ENCODE results near the gene SRGAP3. TPM values are rescaled to one million over a fixed set of nuclear protein-coding genes. Genes with fewer than 3 reads are reported as not detected.

The SRGAP3 gene
- total and polyA plus RNA-seq, 2 donors (not counting 1 experiment from before 2014, with no cell fraction given) = 0.92 to 12.4 TPM

DNA sequence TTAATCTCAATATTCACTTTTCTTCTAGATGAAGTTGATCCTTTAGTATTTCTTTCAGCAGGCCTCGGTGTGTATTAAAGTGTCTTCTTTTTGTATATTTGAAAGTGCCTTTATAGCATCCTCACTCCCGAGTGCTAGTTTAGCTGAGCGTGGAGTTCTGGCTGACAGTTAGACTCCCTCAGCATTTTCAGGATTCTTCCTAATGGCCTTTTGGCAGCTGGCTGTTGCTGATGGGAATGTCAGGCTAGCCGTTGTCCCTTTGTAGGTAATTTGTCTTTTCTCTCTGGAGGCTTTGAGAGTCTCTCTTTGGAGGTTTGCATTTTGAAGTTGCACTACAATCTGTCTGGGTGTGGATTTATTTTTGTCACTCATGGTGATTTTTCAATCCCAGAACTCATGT lies 94.4 kb downstream of the SRGAP3 start:
- Histone ChIP-seq H3K27me3 (ENCODE audit: control insufficient read depth, insufficient read depth, low read length) (no peaks in the 10 kb centered on the region), H3K4me3 (replicated peaks in 1 of 4; ENCODE audit: control extremely low read depth in 1 of 4, insufficient read depth in 1 of 4, low read depth in 3 of 4, low read length in 4 of 4) (no peak overlapping the region), H3K4me1 (ENCODE audit: control insufficient read depth, extremely low read depth, insufficient read depth, low read length) (no peaks in the 10 kb centered on the region), H3K9ac (ENCODE audit: insufficient read depth, low read length) (no peak overlapping the region), H3K9me3 (ENCODE audit: control insufficient read depth, insufficient read depth, low read depth, low read length) (no peaks in the 10 kb centered on the region), H3K4me2 (ENCODE audit: extremely low read depth, insufficient read depth, low read length) (no peak overlapping the region), H3K36me3 (ENCODE audit: control insufficient read depth, insufficient read depth, low read length) (no peaks in the 10 kb centered on the region), H3K79me2 (ENCODE audit: control insufficient read depth, insufficient read depth, low read length) (no peaks in the 10 kb centered on the region), H3K27ac (ENCODE audit: insufficient read depth, low read length) (no peak overlapping the region), H4K20me1 (ENCODE audit: control insufficient read depth, extremely low read depth, insufficient read depth, low read length) (no peaks in the 10 kb centered on the region), H2AFZ (ENCODE audit: low read length) (no peak overlapping the region)
- no peak for DNase-seq (ENCODE audit: low read depth in 2 of 2)
- TF ChIP-seq EZH2 (IDR thresholded peaks at IDR 0.05; ENCODE audit: low read length, missing control alignments) = no peak
- TF ChIP-seq, protein P1, sequence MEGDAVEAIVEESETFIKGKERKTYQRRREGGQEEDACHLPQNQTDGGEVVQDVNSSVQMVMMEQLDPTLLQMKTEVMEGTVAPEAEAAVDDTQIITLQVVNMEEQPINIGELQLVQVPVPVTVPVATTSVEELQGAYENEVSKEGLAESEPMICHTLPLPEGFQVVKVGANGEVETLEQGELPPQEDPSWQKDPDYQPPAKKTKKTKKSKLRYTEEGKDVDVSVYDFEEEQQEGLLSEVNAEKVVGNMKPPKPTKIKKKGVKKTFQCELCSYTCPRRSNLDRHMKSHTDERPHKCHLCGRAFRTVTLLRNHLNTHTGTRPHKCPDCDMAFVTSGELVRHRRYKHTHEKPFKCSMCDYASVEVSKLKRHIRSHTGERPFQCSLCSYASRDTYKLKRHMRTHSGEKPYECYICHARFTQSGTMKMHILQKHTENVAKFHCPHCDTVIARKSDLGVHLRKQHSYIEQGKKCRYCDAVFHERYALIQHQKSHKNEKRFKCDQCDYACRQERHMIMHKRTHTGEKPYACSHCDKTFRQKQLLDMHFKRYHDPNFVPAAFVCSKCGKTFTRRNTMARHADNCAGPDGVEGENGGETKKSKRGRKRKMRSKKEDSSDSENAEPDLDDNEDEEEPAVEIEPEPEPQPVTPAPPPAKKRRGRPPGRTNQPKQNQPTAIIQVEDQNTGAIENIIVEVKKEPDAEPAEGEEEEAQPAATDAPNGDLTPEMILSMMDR (conservative IDR thresholded peaks at IDR 0.05 in 1 of 2, IDR thresholded peaks at IDR 0.05 in 1 of 2; ENCODE audit: low read depth in 1 of 2, low read length in 2 of 2) = no peak

DNA sequence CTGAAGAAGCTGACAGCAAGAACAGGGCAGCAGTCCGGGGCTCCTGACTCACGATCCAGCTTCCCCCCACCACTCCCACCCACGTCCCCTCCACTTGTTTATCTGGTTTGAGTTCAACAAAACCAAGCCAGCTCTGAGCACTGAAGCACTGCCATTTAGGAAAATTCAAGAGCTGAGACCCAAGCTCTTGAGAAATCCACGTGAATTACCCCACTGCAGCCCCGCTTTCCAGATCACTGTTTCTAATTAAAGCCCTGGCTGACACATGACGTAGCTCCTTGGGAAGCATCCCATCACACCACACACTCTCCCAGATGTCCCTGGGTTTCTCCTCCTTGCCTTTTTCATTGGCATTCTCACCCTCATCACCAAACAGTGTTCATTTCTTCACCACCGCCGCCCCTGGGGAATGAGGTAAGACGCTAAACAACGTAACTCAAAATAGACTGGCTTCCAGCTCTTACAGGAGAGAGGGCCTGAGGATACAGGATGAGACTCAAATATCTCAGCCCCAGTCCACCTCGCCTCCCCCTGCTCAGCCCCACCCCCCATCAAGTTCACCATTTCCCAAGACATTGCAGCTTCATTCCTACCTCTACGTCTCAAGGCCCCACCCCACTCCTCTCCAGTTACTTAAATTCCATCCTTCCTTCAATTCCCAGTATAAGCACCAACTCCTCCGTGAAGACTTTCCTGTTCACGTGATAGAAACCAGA lies 95.4 kb downstream of the SRGAP3 start:
- no peaks in the 10 kb centered on the region for H3K9me3 ChIP-seq (ENCODE audit: control insufficient read depth, insufficient read depth, low read depth, low read length)
- no peak for TF ChIP-seq EZH2 (IDR thresholded peaks at IDR 0.05; ENCODE audit: low read length, missing control alignments)
- TF ChIP-seq, protein P1 (conservative IDR thresholded peaks at IDR 0.05 in 1 of 2, IDR thresholded peaks at IDR 0.05 in 1 of 2; ENCODE audit: low read depth in 1 of 2, low read length in 2 of 2) = no peak
- H3K4me1 ChIP-seq (ENCODE audit: control insufficient read depth, extremely low read depth, insufficient read depth, low read length) = no peaks in the 10 kb centered on the region
- no peak overlapping the region for H3K27ac ChIP-seq (ENCODE audit: insufficient read depth, low read length)
- no peak overlapping the region for H3K9ac ChIP-seq (ENCODE audit: insufficient read depth, low read length)
- no peaks in the 10 kb centered on the region for H3K79me2 ChIP-seq (ENCODE audit: control insufficient read depth, insufficient read depth, low read length)
- no peaks in the 10 kb centered on the region for H4K20me1 ChIP-seq (ENCODE audit: control insufficient read depth, extremely low read depth, insufficient read depth, low read length)
- no peak overlapping the region for H2AFZ ChIP-seq (ENCODE audit: low read length)
- H3K4me3 ChIP-seq (replicated peaks in 1 of 4; ENCODE audit: control extremely low read depth in 1 of 4, insufficient read depth in 1 of 4, low read depth in 3 of 4, low read length in 4 of 4) = no peak overlapping the region
- H3K4me2 ChIP-seq (ENCODE audit: extremely low read depth, insufficient read depth, low read length) = no peak overlapping the region
- H3K36me3 ChIP-seq (ENCODE audit: control insufficient read depth, insufficient read depth, low read length) = no peaks in the 10 kb centered on the region
- H3K27me3 ChIP-seq (ENCODE audit: control insufficient read depth, insufficient read depth, low read length) = no peaks in the 10 kb centered on the region
- DNase-seq (ENCODE audit: low read depth in 2 of 2) = peak; percentile 15 to 30

DNA sequence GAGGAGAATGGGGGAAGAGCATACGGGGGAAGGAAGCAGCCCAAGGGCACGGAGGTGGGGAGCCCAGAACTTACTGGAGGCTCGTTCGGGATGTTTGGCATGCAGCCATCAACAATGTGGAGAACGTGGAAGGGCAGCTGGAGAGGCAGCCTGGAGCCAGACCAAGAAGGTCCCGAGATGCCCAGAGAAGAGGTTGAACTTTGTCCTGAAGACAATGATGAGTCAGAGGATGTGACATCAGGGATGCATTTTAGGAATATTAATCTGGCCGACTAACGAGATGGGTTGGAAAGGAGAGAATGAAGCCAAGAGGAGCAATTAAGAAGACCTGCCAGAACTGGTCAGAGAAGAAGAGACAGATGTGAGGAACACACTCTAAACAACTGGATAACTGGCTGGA lies 98.2 kb downstream of the SRGAP3 start:
- H3K79me2 ChIP-seq (ENCODE audit: control insufficient read depth, insufficient read depth, low read length) = no peaks in the 10 kb centered on the region
- TF ChIP-seq EZH2 (IDR thresholded peaks at IDR 0.05; ENCODE audit: low read length, missing control alignments) = no peak
- TF ChIP-seq, protein P1 (conservative IDR thresholded peaks at IDR 0.05 in 1 of 2, IDR thresholded peaks at IDR 0.05 in 1 of 2; ENCODE audit: low read depth in 1 of 2, low read length in 2 of 2) = no peak
- no peaks in the 10 kb centered on the region for H3K9me3 ChIP-seq (ENCODE audit: control insufficient read depth, insufficient read depth, low read depth, low read length)
- DNase-seq (ENCODE audit: low read depth in 2 of 2) = no peak
- H3K4me2 ChIP-seq (ENCODE audit: extremely low read depth, insufficient read depth, low read length) = no peak overlapping the region
- no peak overlapping the region for H2AFZ ChIP-seq (ENCODE audit: low read length)
- H3K36me3 ChIP-seq (ENCODE audit: control insufficient read depth, insufficient read depth, low read length) = no peaks in the 10 kb centered on the region
- H4K20me1 ChIP-seq (ENCODE audit: control insufficient read depth, extremely low read depth, insufficient read depth, low read length) = no peaks in the 10 kb centered on the region
- H3K4me3 ChIP-seq (replicated peaks in 1 of 4; ENCODE audit: control extremely low read depth in 1 of 4, insufficient read depth in 1 of 4, low read depth in 3 of 4, low read length in 4 of 4) = no peak overlapping the region
- H3K27me3 ChIP-seq (ENCODE audit: control insufficient read depth, insufficient read depth, low read length) = no peaks in the 10 kb centered on the region
- H3K4me1 ChIP-seq (ENCODE audit: control insufficient read depth, extremely low read depth, insufficient read depth, low read length) = no peaks in the 10 kb centered on the region
- no peak overlapping the region for H3K9ac ChIP-seq (ENCODE audit: insufficient read depth, low read length)
- H3K27ac ChIP-seq (ENCODE audit: insufficient read depth, low read length) = no peak overlapping the region
